GF-D8 (cell line): ENCODE measurements around the gene UBE2E2.
"Not testable (repeated sequence)": the region's sequence is repeated elsewhere in the genome, so short reads cannot be mapped to it uniquely, and the experiment has no call there.

Experiments
- DNase-seq: peaks from one replicate; lab custom pipeline; 2025; lab: John Stamatoyannopoulos, UW

Gene UBE2E2

GRCh38 chr3:23591374-23591773 is 388.2 kb downstream of the UBE2E2 start:
- no peak for DNase-seq

- DNase-seq = no peak
These were observed 390.1 kb downstream of the UBE2E2 start for GRCh38 chr3:23592961-23593931.

- DNase-seq = no peak
These were observed 390.9 kb downstream of the UBE2E2 start for GRCh38 chr3:23594066-23594465.

GRCh38 chr3:23594894-23595670 is 392.0 kb downstream of the UBE2E2 start:
- DNase-seq = no peak

GRCh38 chr3:23595851-23596250 is 392.7 kb downstream of the UBE2E2 start:
- no peak for DNase-seq

GRCh38 chr3:23600167-23600871 is 397.2 kb downstream of the UBE2E2 start:
- no peak for DNase-seq

- no peak for DNase-seq
These were observed 398.1 kb downstream of the UBE2E2 start for GRCh38 chr3:23601091-23601822.

GRCh38 chr3:23602971-23603370 is 399.8 kb downstream of the UBE2E2 start:
- no peak for DNase-seq

GRCh38 chr3:23607184-23607847 is 404.2 kb downstream of the UBE2E2 start:
- DNase-seq = no peak

- no peak for DNase-seq
These were observed 405.5 kb downstream of the UBE2E2 start for GRCh38 chr3:23608650-23609049.

GRCh38 chr3:23611737-23612295 is 408.7 kb downstream of the UBE2E2 start:
- no peak for DNase-seq

- no peak for DNase-seq
These were observed 409.3 kb downstream of the UBE2E2 start for GRCh38 chr3:23612296-23612891.

- no peak for DNase-seq
These were observed 411.9 kb downstream of the UBE2E2 start for GRCh38 chr3:23615068-23615467.

- not testable (repeated sequence) for DNase-seq
These were observed 415.3 kb downstream of the UBE2E2 start for GRCh38 chr3:23618475-23618874.

GRCh38 chr3:23619705-23620637 is 416.8 kb downstream of the UBE2E2 start:
- no peak for DNase-seq

GRCh38 chr3:23620638-23621015 is 417.5 kb downstream of the UBE2E2 start:
- no peak for DNase-seq

- DNase-seq = no peak
These were observed 420.7 kb downstream of the UBE2E2 start for GRCh38 chr3:23623844-23624243.

- DNase-seq = no peak
These were observed 421.2 kb downstream of the UBE2E2 start for GRCh38 chr3:23624305-23624704.

- DNase-seq = no peak
These were observed 423.3 kb downstream of the UBE2E2 start for GRCh38 chr3:23626442-23626841.
